ENCODE data around the gene FES.

The FES gene

DNA sequence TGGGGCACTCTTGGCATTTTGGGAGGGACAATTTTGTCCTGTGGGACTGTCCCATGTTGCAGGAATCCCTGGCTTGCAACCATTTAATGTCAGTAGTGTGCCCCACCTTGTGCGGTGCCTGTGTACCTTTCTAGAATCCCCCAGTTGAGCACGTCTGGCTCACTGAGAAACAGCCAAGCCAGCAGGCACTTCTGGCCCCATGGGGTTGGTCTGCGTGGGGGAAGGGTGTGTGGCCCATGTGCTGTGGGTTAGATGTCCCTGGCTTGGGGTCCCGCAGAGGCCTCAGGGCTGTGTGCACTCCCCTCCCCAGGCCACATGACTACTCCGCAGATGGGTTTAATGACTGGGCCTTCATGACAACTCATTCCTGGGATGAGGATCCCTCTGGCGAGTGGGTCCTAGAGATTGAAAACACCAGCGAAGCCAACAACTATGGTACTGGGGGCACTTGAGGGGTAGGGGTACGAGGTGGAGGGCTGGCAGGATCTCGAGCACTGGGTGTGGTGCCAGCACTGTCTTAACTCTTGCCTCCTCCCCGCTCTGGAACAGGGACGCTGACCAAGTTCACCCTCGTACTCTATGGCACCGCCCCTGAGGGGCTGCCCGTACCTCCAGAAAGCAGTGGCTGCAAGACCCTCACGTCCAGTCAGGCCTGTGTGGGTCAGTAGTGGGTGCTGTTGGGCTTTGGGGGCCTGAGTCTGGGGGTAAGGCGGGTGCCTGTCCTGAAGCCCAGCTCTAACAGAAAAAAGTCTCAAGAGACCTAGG is 3.7 kb upstream of the FES start:
- TF ChIP-seq, protein P1, sequence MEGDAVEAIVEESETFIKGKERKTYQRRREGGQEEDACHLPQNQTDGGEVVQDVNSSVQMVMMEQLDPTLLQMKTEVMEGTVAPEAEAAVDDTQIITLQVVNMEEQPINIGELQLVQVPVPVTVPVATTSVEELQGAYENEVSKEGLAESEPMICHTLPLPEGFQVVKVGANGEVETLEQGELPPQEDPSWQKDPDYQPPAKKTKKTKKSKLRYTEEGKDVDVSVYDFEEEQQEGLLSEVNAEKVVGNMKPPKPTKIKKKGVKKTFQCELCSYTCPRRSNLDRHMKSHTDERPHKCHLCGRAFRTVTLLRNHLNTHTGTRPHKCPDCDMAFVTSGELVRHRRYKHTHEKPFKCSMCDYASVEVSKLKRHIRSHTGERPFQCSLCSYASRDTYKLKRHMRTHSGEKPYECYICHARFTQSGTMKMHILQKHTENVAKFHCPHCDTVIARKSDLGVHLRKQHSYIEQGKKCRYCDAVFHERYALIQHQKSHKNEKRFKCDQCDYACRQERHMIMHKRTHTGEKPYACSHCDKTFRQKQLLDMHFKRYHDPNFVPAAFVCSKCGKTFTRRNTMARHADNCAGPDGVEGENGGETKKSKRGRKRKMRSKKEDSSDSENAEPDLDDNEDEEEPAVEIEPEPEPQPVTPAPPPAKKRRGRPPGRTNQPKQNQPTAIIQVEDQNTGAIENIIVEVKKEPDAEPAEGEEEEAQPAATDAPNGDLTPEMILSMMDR (IDR thresholded peaks at IDR 0.05; ENCODE audit: low read length, missing control alignments) = no peak
- H3K4me3 ChIP-seq (replicated peaks; ENCODE audit: low read depth, low read length) = no peak overlapping the region
- no peak for DNase-seq (ENCODE audit: low read depth)

DNA sequence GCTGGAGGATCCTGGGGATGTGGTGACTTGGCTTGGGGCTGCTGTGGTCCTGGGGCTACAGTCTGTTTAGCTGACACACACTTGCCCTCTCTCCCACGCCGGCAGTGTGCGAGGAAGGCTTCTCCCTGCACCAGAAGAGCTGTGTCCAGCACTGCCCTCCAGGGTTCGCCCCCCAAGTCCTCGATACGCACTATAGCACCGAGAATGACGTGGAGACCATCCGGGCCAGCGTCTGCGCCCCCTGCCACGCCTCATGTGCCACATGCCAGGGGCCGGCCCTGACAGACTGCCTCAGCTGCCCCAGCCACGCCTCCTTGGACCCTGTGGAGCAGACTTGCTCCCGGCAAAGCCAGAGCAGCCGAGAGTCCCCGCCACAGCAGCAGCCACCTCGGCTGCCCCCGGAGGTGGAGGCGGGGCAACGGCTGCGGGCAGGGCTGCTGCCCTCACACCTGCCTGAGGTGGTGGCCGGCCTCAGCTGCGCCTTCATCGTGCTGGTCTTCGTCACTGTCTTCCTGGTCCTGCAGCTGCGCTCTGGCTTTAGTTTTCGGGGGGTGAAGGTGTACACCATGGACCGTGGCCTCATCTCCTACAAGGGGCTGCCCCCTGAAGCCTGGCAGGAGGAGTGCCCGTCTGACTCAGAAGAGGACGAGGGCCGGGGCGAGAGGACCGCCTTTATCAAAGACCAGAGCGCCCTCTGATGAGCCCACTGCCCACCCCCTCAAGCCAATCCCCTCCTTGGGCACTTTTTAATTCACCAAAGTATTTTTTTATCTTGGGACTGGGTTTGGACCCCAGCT is 2.9 kb upstream of the FES start:
- TF ChIP-seq, protein P1 (IDR thresholded peaks at IDR 0.05; ENCODE audit: low read length, missing control alignments) = no peak
- no peak for DNase-seq (ENCODE audit: low read depth)
- no peak overlapping the region for H3K4me3 ChIP-seq (replicated peaks; ENCODE audit: low read depth, low read length)

DNA sequence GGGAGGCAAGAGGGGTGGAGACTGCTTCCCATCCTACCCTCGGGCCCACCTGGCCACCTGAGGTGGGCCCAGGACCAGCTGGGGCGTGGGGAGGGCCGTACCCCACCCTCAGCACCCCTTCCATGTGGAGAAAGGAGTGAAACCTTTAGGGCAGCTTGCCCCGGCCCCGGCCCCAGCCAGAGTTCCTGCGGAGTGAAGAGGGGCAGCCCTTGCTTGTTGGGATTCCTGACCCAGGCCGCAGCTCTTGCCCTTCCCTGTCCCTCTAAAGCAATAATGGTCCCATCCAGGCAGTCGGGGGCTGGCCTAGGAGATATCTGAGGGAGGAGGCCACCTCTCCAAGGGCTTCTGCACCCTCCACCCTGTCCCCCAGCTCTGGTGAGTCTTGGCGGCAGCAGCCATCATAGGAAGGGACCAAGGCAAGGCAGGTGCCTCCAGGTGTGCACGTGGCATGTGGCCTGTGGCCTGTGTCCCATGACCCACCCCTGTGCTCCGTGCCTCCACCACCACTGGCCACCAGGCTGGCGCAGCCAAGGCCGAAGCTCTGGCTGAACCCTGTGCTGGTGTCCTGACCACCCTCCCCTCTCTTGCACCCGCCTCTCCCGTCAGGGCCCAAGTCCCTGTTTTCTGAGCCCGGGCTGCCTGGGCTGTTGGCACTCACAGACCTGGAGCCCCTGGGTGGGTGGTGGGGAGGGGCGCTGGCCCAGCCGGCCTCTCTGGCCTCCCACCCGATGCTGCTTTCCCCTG is 2.2 kb upstream of the FES start:
- TF ChIP-seq, protein P1 (IDR thresholded peaks at IDR 0.05; ENCODE audit: low read length, missing control alignments) = no peak
- DNase-seq (ENCODE audit: low read depth) = no peak
- H3K4me3 ChIP-seq (replicated peaks; ENCODE audit: low read depth, low read length) = no peak overlapping the region

DNA sequence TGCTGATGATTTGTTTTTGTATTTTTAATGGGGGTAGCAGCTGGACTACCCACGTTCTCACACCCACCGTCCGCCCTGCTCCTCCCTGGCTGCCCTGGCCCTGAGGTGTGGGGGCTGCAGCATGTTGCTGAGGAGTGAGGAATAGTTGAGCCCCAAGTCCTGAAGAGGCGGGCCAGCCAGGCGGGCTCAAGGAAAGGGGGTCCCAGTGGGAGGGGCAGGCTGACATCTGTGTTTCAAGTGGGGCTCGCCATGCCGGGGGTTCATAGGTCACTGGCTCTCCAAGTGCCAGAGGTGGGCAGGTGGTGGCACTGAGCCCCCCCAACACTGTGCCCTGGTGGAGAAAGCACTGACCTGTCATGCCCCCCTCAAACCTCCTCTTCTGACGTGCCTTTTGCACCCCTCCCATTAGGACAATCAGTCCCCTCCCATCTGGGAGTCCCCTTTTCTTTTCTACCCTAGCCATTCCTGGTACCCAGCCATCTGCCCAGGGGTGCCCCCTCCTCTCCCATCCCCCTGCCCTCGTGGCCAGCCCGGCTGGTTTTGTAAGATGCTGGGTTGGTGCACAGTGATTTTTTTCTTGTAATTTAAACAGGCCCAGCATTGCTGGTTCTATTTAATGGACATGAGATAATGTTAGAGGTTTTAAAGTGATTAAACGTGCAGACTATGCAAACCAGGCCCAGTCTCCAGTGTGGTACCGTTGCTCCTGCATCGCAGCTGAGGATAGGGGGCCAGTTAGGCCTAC is 1.4 kb upstream of the FES start:
- no peak for DNase-seq (ENCODE audit: low read depth)
- H3K4me3 ChIP-seq (replicated peaks; ENCODE audit: low read depth, low read length) = no peak overlapping the region
- TF ChIP-seq, protein P1 (IDR thresholded peaks at IDR 0.05; ENCODE audit: low read length, missing control alignments) = no peak

DNA sequence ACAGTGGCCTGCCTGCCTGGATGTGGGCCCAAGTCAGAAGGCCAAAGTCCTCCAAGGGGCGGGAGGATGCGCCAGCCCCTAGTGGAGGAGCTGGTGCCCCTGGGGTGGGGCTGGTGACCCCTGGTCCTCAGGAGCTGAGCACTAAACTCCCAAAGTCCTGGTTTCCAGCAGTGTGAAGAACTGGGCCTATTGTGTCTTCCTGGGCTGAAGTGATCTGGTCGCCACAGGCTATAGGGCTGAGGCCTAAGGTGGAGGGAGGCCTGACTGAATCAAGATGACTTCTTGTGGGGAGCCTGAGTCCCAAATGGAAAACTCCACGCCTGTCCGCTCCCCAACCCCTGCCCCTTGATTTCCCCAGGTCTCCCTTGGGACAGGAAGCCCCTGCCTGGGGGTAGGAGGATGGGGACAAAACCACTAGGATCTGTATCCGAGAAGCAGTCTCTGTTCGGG is 753 bp upstream of the FES start:
- TF ChIP-seq, protein P1 (IDR thresholded peaks at IDR 0.05; ENCODE audit: low read length, missing control alignments) = no peak
- H3K4me3 ChIP-seq (replicated peaks; ENCODE audit: low read depth, low read length) = peak overlapping the region; percentile 57
- DNase-seq (ENCODE audit: low read depth) = peak; percentile 14

DNA sequence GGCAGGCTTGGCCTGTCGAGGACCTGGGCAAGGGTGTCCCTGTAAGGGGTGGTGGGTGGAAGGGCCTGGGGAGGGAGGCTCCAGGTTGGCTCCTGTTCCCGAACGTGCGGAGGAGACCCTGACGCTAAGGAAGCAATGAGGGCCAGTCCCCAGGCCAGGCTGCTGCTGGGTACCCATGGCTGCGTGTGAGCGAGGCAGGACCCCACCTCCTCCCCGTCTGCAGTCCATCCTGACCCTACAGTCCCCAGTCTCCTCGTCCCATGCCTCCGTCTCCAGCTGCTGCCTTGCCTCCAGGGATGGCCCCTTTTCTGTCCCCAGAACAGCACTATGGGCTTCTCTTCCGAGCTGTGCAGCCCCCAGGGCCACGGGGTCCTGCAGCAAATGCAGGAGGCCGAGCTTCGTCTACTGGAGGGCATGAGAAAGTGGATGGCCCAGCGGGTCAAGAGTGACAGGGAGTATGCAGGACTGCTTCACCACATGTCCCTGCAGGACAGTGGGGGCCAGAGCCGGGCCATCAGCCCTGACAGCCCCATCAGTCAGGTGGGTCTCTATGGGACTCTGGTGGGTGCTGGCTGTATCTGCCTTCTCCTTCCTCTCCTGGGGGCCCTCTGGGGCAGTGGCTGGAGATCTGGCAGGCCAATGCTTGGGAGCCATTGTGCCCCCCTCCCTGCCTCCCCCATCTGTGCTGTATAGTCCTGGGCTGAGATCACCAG is 571 bp downstream of the FES start:
- TF ChIP-seq, protein P1 (IDR thresholded peaks at IDR 0.05; ENCODE audit: low read length, missing control alignments) = no peak
- no peak for DNase-seq (ENCODE audit: low read depth)
- peak overlapping the region; percentile 57 for H3K4me3 ChIP-seq (replicated peaks; ENCODE audit: low read depth, low read length)

Data from fibroblast of pulmonary artery (primary cell).